ENCODE measurements around the gene SOD1. TPM values are rescaled to one million over a fixed set of nuclear protein-coding genes. Genes with fewer than 3 reads are reported as not detected.

SOD1 gene
- total RNA-seq, 4 donors from 2014 or later: 129 to 222 (median 185) TPM

- no peaks in the 10 kb centered on the region for H3K36me3 ChIP-seq
- no peak overlapping the region for H3K4me3 ChIP-seq
- TF ChIP-seq CTCF (IDR thresholded peaks at IDR 0.05): no peak
- TF ChIP-seq EP300 (IDR thresholded peaks at IDR 0.05): no peak
- TF ChIP-seq POLR2A (IDR thresholded peaks at IDR 0.05): no peak
- no peaks in the 10 kb centered on the region for H3K27me3 ChIP-seq
- 93 to 100% methylated on average over 1 of the region's 1 CpG for WGBS, 2 donors
- H3K4me1 ChIP-seq: peaks cover 0 to 79% (median 32%) of the 10 kb centered on the region in 4 donors
- H3K27ac ChIP-seq: no peak overlapping the region
- DNase-seq (ENCODE audit: low spot score in 2 of 2): no peak
- H3K9me3 ChIP-seq: no peaks in the 10 kb centered on the region
These were observed 52.3 kb downstream of the SOD1 start for GRCh38 chr21:31711745-31712285.

- no peaks in the 10 kb centered on the region for H3K27me3 ChIP-seq
- WGBS, 2 donors: 46 to 47% methylated on average over 3 of the region's 3 CpGs
- H3K4me1 ChIP-seq: peaks cover 0 to 73% (median 31%) of the 10 kb centered on the region in 4 donors
- TF ChIP-seq POLR2A (IDR thresholded peaks at IDR 0.05) (no peak), EP300 (IDR thresholded peaks at IDR 0.05) (no peak), CTCF (IDR thresholded peaks at IDR 0.05) (no peak)
- H3K27ac ChIP-seq: no peak overlapping the region
- H3K36me3 ChIP-seq: no peaks in the 10 kb centered on the region
- no peak for DNase-seq (ENCODE audit: low spot score in 2 of 2)
- H3K9me3 ChIP-seq: no peaks in the 10 kb centered on the region
- no peak overlapping the region for H3K4me3 ChIP-seq
These were observed 53.6 kb downstream of the SOD1 start for GRCh38 chr21:31713115-31713514.

GRCh38 chr21:31713973-31714740 is 54.7 kb downstream of the SOD1 start:
- DNase-seq (ENCODE audit: low spot score in 2 of 2): no peak
- Histone ChIP-seq H3K4me3 (no peak overlapping the region), H3K27ac (no peak overlapping the region), H3K9me3 (no peaks in the 10 kb centered on the region), H3K4me1 (peaks cover 0 to 66% (median 31%) of the 10 kb centered on the region in 4 donors), H3K36me3 (no peaks in the 10 kb centered on the region), H3K27me3 (no peaks in the 10 kb centered on the region)
- WGBS, 2 donors: 68 to 70% methylated on average over 5 of the region's 5 CpGs
- no peak for TF ChIP-seq CTCF (IDR thresholded peaks at IDR 0.05)
- TF ChIP-seq EP300 (IDR thresholded peaks at IDR 0.05): no peak
- no peak for TF ChIP-seq POLR2A (IDR thresholded peaks at IDR 0.05)

GRCh38 chr21:31714741-31715365 is 55.4 kb downstream of the SOD1 start:
- no peak for DNase-seq (ENCODE audit: low spot score in 2 of 2)

More at GRCh38 chr21:31714741-31715365, 55.4 kb downstream of the SOD1 start:
- WGBS, 2 donors: 79 to 81% methylated on average over 5 of the region's 5 CpGs
- Histone ChIP-seq H3K4me3 (no peak overlapping the region), H3K9me3 (no peaks in the 10 kb centered on the region), H3K27ac (no peak overlapping the region), H3K4me1 (peaks cover 0 to 59% (median 28%) of the 10 kb centered on the region in 4 donors), H3K36me3 (no peaks in the 10 kb centered on the region), H3K27me3 (no peaks in the 10 kb centered on the region)
- TF ChIP-seq POLR2A (IDR thresholded peaks at IDR 0.05): no peak
- no peak for TF ChIP-seq EP300 (IDR thresholded peaks at IDR 0.05)
- TF ChIP-seq CTCF (IDR thresholded peaks at IDR 0.05): no peak

Measured in tibial nerve (tissue), 4 donors.